Limb (tissue), 2 donors: ENCODE data around the gene DNAJB5.
"Not testable (repeated sequence)": the region's sequence is repeated elsewhere in the genome, so short reads cannot be mapped to it uniquely, and the experiment has no call there.

Experiments used
- DNase-seq, 2 donors: peaks; one replicate each; pipeline ENCODE4 v3.0.0-alpha.2; 2016; ENCODE audit errors: extremely low spot score in 2 of 2

The DNAJB5 gene

DNA sequence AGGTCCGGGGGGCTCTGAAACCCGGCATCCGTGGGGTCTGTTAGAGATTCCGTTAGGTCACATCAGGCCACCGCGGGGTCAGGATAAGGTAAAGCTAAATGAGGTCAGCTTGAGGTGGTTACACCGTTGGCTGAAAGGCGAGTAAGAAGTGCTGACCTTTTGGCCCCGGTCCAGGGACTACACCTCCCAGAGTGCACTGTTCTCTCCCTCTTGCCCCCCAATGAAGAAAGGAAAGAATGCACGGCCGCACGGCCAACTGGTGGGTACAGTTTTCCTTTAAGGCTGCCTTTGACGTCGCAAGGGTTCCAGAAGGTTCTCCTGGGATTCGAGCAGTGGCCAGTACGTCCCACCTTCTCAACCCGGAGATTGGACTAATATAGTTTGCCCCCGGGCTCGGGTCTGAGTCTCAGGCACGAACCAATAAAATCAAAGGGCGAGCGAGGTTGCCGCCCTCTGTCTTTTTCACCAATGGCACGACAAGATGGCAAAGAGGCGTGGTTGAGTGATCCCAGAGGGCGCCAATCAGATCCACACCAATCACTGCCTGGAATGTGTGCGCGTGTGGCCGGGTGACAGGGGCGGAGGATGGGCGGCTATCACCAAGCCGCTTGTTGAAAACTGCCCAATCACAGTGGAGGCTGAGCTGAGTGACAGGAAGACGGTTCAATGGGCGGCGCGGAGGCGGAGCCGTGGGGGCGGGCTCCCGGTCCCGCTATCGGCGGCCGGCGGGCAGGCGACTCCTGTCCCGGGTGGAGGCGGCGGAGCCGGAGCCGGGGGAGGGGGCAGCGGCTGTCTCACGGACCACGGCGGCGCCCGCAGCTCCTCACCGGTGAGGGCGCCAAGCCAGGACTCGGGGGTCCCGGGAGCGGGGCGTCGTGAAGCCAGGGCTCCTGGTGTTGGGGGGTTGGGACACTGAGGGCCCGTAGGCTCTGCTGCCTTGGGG, at the start of gene DNAJB5:
TSS of gene DNAJB5 (plus strand) at position 743 of the 943 bp plus-strand sequence. CDS start 886 bp downstream, outside the sequence.
- peak; percentile 98 to 99 for DNase-seq

GRCh38 chr9:34939989-34940388, 49.6 kb upstream of the DNAJB5 start:
- not testable (repeated sequence) for DNase-seq

GRCh38 chr9:34948451-34948850, 41.1 kb upstream of the DNAJB5 start:
- DNase-seq = no peak

DNA sequence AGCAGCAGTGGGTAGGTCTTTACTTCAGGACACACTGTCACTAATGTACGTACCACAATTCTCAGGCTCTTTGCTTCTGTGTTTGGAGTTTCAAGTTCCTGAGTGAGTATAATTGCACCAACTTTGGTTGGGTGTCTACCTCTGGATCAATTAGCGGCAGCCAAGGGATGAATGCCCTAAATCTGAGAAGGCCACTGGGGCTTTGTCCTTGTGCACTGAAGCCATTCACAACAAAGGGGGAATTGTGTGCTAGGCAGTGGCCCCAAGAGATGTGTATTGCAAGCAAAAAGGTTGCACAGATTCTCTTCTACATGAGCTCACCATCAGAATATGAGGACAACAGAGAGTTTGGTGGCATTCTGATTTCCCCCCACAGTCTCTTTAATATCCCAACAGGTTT, 35.3 kb upstream of the DNAJB5 start:
- DNase-seq = no peak

DNA sequence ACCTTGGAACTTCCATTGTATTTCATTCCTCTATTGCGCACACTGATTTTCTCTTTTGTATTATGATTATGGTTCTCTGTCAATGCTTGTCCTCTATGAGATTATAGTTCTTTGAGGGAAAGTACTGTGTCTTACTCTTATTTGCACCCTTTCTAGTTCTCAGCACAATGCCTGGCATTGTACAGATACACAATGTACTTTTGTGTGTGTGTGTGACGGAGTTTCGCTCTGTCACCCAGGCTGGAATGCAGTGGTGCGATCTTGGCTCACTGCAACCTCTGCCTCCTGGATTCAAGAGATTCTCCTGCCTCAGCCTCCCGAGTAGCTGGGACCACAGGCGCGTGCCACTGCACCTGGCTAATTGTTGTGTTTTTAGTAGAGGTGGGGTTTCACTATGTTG, 33.5 kb upstream of the DNAJB5 start:
- not testable (repeated sequence) for DNase-seq

DNA sequence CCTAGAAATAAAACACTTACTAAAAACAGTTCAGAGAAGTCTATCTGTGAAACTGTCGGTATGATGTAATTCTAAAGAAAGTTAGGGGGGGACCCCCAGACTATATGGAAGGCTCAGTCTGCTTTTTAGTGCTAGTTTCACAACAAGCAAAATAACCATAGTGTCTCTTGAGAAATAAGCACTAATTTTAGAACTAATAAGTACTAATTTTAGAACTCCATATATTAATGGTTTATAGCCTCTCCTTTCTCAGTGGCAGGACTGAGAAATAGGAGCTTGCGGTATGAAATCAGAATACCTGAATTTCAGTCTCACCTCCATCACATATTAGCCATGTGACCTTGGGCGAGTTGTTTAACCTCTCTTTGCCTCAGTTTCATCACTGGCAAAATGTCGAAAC, 32.9 kb upstream of the DNAJB5 start:
- no peak for DNase-seq

DNA sequence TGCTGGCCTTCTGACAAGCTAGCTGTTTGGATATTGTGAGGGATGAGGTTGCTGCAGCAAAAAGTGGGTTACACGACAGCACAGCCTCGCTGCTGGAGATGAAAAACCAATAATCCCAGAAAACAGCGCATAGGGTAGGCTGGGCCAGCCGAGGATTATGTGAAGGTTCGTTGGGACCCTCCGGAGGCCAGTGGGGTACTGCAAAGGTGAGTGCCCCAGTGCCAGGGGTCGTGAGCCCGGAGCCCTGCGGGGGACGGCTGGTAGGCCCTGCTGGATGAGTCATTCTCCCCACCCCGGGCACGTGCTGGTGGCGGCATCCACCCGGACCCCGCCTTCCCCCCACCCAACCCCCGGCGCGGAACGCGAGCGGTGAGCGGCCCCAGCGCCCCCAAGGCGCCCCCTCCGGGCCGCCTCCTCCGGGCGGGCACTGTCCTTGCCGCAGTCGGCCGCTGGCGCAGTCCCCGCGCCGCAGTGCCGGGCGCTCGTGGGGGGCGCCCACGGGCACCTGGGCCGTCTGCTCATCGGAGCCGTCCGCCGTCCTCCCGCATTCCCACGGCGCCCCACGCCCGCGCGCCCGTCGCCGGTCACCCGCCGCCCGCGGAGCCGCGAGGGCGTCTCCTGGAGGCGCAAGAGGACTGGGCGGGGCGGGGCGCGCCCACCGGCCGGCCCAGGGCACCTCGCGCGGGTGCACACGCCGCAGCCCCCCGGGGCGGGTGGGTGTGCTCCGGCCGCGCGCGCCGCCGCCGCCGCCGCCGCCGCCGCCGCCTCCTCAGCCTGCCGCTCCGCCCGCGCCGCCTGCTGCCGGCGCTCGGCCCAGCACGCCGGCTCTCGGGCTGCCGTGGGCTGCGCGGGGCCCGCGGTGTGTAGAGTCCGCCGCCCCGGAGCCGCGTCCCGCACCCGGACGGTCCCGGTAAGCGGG, 31.8 kb upstream of the DNAJB5 start, which contains the start of gene PHF24:
TSS of gene PHF24 (plus strand) at position 794 of the 919 bp plus-strand sequence. CDS start 13,014 bp downstream, outside the sequence.
- peak in 1 of 2 donors; percentile 60 for DNase-seq

DNA sequence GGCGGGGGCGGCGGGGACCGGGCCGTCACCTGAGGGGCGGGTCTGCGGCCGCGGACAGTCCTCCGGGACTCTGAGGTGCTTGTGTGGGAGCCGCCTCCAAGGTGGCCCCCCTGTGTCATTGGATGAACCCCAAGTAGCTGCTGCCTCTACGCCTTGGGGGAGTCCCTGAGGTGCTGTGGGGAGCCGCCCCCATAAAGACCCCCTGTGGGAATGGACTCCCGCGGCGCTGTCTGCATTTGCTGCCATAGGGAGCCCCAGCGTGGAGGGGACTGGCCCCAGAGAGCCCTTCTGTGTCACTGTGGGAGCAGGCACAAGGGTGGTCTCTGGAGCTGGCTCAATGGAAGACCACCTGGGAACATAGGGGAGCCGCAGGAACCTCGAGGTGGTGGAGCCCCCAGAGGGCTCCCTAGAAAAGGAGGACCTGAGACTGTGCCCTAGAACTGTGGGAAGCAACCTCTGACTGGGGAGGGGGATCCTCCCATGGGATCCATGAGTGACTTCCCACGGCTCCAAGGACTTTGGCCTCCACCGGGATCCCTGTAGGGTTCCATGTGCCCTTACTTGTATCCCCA, 31.0 kb upstream of the DNAJB5 start:
- DNase-seq = no peak

DNA sequence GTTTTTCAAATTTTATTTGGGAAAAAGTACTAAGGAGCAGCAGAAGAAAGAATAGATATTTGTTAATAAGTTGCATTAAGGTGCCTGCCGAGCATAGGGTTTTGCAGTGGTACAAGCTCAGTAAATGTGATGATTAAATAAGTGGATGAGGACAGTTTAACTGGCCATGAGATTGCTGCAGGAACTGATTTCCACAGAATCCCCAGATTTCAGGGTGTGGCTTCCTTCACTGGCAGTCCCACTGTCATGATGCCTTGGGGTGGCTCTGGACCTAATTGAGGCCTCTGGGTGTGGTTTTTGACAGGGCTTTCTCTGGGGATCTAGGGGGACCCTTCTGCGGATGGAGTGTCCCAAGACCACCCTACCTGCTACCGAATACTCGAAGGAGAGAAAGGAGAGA, 30.1 kb upstream of the DNAJB5 start:
- DNase-seq = no peak

DNA sequence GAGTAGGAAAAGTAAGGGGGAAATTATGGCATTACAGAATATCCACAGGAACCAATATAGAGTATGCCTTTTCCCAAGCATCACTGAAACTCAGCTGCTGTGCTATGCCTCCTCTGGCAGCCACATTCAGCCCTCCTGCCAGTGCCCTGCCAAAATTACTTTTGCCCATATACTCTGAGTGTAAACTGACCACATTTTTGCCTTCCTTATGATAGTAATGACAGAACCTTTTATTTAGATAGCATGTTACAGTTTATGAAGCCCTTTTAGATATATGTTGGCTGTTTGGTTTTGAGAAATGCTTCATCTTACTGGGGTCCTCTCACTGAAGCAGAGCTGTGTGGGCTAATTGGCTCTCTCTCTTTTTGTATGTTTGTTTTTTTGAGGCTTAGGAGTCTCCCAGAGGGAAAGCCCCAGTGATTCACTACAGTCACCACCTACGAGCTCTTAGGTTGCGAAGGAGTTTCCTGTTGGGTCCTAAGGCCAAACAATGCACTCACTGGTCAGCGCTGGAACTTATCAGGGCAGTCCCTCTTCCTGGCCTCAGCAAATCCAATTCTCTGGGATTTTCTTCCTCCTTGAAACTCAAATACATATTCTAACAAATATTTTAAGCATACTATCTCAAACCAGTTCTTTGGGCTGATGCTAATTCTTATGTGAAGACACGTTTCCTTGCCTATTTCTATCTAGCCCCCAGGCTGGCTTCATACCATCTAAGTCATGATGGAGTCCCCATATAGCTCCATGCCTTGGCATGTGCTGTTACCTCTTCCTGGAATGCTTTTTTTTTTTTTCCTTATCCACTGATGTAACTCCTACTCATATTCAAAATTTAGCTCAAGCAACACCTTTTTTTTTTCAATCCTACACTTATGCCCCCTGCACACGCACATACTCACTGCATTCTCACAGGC, 27.7 kb upstream of the DNAJB5 start:
- no peak for DNase-seq

DNA sequence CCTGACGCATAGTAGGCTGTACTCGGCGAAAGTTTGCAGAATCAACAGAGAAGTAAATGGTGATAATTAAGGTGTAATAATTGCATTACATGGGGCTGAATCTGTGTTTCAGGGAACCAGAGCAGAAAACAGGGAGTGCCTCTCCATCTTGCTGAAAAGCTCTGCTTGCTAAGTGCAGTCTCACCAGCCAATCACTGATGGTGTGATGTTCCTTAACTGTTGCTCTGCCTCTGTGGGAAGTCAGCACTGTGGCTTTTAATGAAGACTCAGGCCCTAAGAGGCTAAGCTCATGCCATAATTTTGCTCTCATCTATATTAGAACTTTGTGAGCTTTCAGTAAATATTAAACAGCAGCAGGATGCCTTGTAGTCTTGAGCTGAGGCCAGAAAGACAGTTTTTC, 27.0 kb upstream of the DNAJB5 start:
- no peak for DNase-seq

- no peak for DNase-seq
These were observed 26.0 kb upstream of the DNAJB5 start for GRCh38 chr9:34963552-34963951.

DNA sequence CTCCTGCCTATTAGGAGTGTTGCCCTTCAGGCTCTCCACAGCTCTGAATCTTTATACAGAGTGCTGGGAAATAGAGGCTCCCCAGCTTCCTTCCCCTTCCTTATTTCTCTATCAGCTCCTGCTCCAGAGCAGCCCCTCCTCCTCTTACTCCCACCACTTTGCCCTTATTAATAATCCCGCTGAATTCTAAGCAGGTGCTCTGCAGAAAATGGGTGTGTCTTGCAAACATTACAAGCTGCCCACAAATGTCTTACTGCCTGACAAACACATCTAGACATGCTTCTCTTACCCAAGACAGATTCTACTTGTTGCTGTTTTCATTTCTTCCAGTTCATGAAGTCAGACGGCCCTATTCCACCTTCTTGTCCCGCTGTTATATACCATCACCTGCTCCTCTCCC, 25.1 kb upstream of the DNAJB5 start:
- no peak for DNase-seq

GRCh38 chr9:34971146-34971811, 18.3 kb upstream of the DNAJB5 start:
- no peak for DNase-seq

DNA sequence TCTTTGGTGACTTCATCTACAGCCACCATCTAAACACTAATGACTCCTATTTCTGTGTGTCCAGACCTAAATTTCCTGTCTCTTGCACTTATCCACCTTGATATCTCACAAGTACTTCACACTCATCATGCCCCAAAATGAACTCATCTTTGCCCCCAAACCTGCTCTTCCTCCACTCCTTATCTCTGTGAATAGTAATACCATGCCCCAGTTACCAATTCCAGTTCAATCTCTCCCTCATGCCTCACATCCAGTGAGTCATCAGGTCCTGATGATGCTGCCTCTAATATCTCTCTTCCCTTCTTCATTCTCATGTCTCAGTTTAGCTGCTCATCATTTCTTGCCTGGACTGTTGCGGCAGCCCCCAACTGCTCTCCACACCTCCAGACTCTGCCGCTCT, 14.9 kb upstream of the DNAJB5 start:
- DNase-seq = no peak

- DNase-seq = no peak
These were observed 13.1 kb upstream of the DNAJB5 start for GRCh38 chr9:34976441-34976840.

DNA sequence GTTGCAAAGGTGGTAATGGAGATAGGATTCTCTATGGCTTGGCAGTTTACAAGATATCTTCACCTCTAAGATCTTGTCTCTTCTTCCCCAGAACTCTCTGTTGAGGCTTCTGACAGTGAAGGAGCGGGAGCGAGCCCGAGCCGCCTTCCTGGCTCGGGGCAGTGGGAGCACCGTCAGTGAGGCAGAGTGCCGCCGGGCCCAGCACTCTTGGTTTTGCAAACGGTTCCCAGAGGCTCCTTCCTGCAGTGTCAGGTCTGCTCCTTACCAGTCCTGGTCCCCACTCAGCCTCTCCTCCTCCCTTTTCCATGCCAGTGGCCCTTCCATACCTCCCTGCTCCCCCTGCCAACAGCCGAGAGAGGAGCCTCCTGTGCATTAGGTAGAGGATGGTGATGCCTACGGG, 12.6 kb upstream of the DNAJB5 start:
- no peak for DNase-seq

GRCh38 chr9:34980181-34980761, 9.3 kb upstream of the DNAJB5 start:
- no peak for DNase-seq

GRCh38 chr9:34982361-34982760, 7.2 kb upstream of the DNAJB5 start:
- DNase-seq = no peak

GRCh38 chr9:34983209-34983608, 6.3 kb upstream of the DNAJB5 start:
- DNase-seq = no peak
